Psoas muscle (tissue), 8 donors: ENCODE data around the gene ARMH3. TPM values are rescaled to one million over a fixed set of nuclear protein-coding genes. Genes with fewer than 3 reads are reported as not detected.

ENCODE experiments used
- ATAC-seq, 4 donors: fragments of 200-7000 bp; cut with Tn5 transposase; one replicate each; pipeline ENCODE4 v1.9.1; 2020; ENCODE audit warnings: moderate library complexity in 3 of 4, mild to moderate bottlenecking in 2 of 4
- DNase-seq, 2 donors: peaks; one replicate each; pipeline ENCODE4 v3.0.0-alpha.2; 2020
- H3K27ac ChIP-seq: fragments of 200-600 bp; one replicate; pipeline ENCODE4 v1.8.0; 2022
- H3K27me3 ChIP-seq, 3 donors: fragments of 200-600 bp in 1 of 3; one replicate each; pipeline versions ENCODE4 v1.6.1 to v1.8.0; 2013 to 2022; ENCODE audit warnings: low read length in 2 of 3, mild to moderate bottlenecking in 2 of 3, moderate library complexity in 1 of 3; ENCODE audit not compliant: insufficient read depth in 3 of 3
- H3K36me3 ChIP-seq, 2 donors: fragments of 200-600 bp in 1 of 2; one replicate each; pipeline versions ENCODE4 v1.6.1 to v1.8.0; 2013 to 2022; ENCODE audit warnings: low read depth in 1 of 2, mild to moderate bottlenecking in 1 of 2, moderate library complexity in 1 of 2; ENCODE audit not compliant: insufficient read depth in 1 of 2
- H3K4me1 ChIP-seq: fragments of 200-600 bp; one replicate; pipeline ENCODE4 v1.8.0; 2022
- H3K4me3 ChIP-seq: fragments of 200-600 bp; one replicate; pipeline ENCODE4 v1.8.0; 2022; ENCODE audit warnings: mild to moderate bottlenecking
- H3K9me3 ChIP-seq: fragments of 200-600 bp; one replicate; pipeline ENCODE4 v1.8.0; 2022
- CTCF ChIP-seq: fragments of 200-600 bp; IDR thresholded peaks from one replicate; pipeline ENCODE4 v1.8.0; 2022; ENCODE audit warnings: antibody characterized with exemption
- WGBS, 3 donors: extraction: QIAGEN DNeasy Blood & Tissue Kit; methylation state at CpG; one replicate each; pipeline versions ENCODE4 v1.1.6 to v1.1.7; 2013; 5-methylcytosine and 5-hydroxymethylcytosine counted together
- intact Hi-C, 2 donors: fragments of 100-400 bp; cut with DNase I; formaldehyde crosslinking; loops; one replicate each; pipeline versions ENCODE4 v1.11.0 to v1.14.2; 2022
- long read RNA-seq, 2 donors: library from polyadenylated mRNA; unstranded; transcript quantifications; one replicate each; pipeline ENCODE4 v2.0.0, GENCODE V29; 2021
- polyA plus RNA-seq, 3 donors: library from polyadenylated mRNA; stranded (reverse); fragments of 200-250 nt; gene quantifications; one replicate each; pipeline ENCODE4 v1.2.3, GENCODE V29; 2013
- total RNA-seq, 4 donors: library from RNA; stranded (reverse); fragmentation: NEBNext Ultra II Directional in 2 of 4; extraction: Animal tissue kit (Norgen Biotek cat#: 25700) in 2 of 4; gene quantifications; one replicate each; pipeline versions ENCODE4 v1.2.1 to v1.2.4, GENCODE V29; 2021 to 2023
- donor health status: healthy with polysubstance abuse.
- donor health status: DM: no; HTN: no; CAD: no; lungs with moderate emphysema.
- donor health status: Bipolar disorder and iron deficiency.
- donor health status: healthy.
- donor health status: DM: yes; HTN: yes; CAD: no.
- donor health status: DM: no; HTN: no; CAD: no.
- donor health status: DM: no; HTN: no; CAD: no.
- donor health status: DM: yes; HTN: yes; CAD: no.

ARMH3 gene
- total RNA-seq (10 to 100 TPM; 14.1 to 22.9 (median 18.4) TPM), polyA plus RNA-seq (10 to 100 TPM; 26.0 to 38.7 (median 30.2) TPM)
- long read RNA-seq, donor 1, full-length matches to known transcripts, result 2 of 5 reads
- long read RNA-seq, donor 1, partial matches to known transcripts, result 0 of 5 reads
- long read RNA-seq, donor 1, other reads (novel, unspliced or antisense), result 3 of 5 reads
- long read RNA-seq, donor 2, full-length matches to known transcripts, result 9 of 30 reads
- long read RNA-seq, donor 2, partial matches to known transcripts, result 7 of 30 reads
- long read RNA-seq, donor 2, other reads (novel, unspliced or antisense), result 14 of 30 reads

GRCh38 chr10:102055647-102056419 lies at the start of gene ARMH3:
ARMH3 (minus strand) TSS chr10:102056173; CDS start chr10:102040114, 16,059 bp downstream.
- no peaks in the 10 kb centered on the region for H3K27me3 ChIP-seq
- DNase-seq (peak; percentile 94 to 96), ATAC-seq (peak; percentile 96 to 99 (median 98))
- no peak for TF ChIP-seq CTCF
- H3K4me1 ChIP-seq, result peaks cover 29% of the 10 kb centered on the region
- H3K27ac ChIP-seq, result peak within 1 kb of the TSS; percentile 95
- H3K4me3 ChIP-seq, result peak within 1 kb of the TSS; percentile 86
- H3K36me3 ChIP-seq, result no peaks in the 10 kb centered on the region
- WGBS, 3 donors, result 0% methylated on average over 49 to 79 of the region's 79 CpGs
- H3K9me3 ChIP-seq, result no peaks in the 10 kb centered on the region
- intact Hi-C loops, result no loop called here

- no peak for DNase-seq
- Histone ChIP-seq H3K4me3 (no peak overlapping the region), H3K27ac (no peak overlapping the region), H3K27me3 (no peaks in the 10 kb centered on the region), H3K9me3 (no peaks in the 10 kb centered on the region), H3K36me3 (peaks cover 0 to 9% of the 10 kb centered on the region in 2 donors), H3K4me1 (no peaks in the 10 kb centered on the region)
- no peak for TF ChIP-seq CTCF
- intact Hi-C loops, result no loop called here
- WGBS, 3 donors, result 70 to 91% (median 89%) methylated on average over 1 of the region's 1 CpG
- ATAC-seq, result no peak
Measured at GRCh38 chr10:102102421-102102820, 46.4 kb upstream of the ARMH3 start.

- no peak for TF ChIP-seq CTCF
- DNase-seq (no peak), ATAC-seq (no peak)
- no peak overlapping the region for H3K27ac ChIP-seq
- no peaks in the 10 kb centered on the region for H3K4me1 ChIP-seq
- intact Hi-C loops, result no loop called here
- H3K4me3 ChIP-seq, result no peak overlapping the region
- 88 to 94% (median 92%) methylated on average over 5 of the region's 5 CpGs for WGBS, 3 donors
- no peaks in the 10 kb centered on the region for H3K9me3 ChIP-seq
- no peaks in the 10 kb centered on the region for H3K36me3 ChIP-seq
- H3K27me3 ChIP-seq, result no peaks in the 10 kb centered on the region
Measured at GRCh38 chr10:102101152-102101551, 45.2 kb upstream of the ARMH3 start.

GRCh38 chr10:102096449-102096848 lies 40.5 kb upstream of the ARMH3 start:
- ATAC-seq, result no peak
- H3K9me3 ChIP-seq, result no peaks in the 10 kb centered on the region
- H3K4me3 ChIP-seq, result no peak overlapping the region
- 94 to 98% (median 95%) methylated on average over 7 of the region's 7 CpGs for WGBS, 3 donors
- DNase-seq, result no peak
- H3K36me3 ChIP-seq, result no peaks in the 10 kb centered on the region
- TF ChIP-seq CTCF, result no peak
- no peaks in the 10 kb centered on the region for H3K4me1 ChIP-seq
- H3K27ac ChIP-seq, result no peak overlapping the region
- intact Hi-C loops, result no loop called here
- no peaks in the 10 kb centered on the region for H3K27me3 ChIP-seq
